HTR-8/SVneo (cell line): ENCODE measurements around the gene HMCN2.
"Not testable (repeated sequence)": the region's sequence is repeated elsewhere in the genome, so short reads cannot be mapped to it uniquely, and the experiment has no call there.

Experiments
- DNase-seq: peaks from one replicate; pipeline ENCODE4 v3.0.0; 2011; ENCODE audit warnings: low spot score, mixed read lengths; ENCODE audit not compliant: insufficient read length
- FAIRE-seq: peaks from 2 replicates; lab custom pipeline; 2011; peaks lifted over from hg19 to GRCh38; lab: Jason Lieb, UNC

Gene HMCN2

GRCh38 chr9:130262061-130262745 is 3.4 kb upstream of the HMCN2 start:
- FAIRE-seq (no peak), DNase-seq (no peak)

- DNase-seq (no peak), FAIRE-seq (no peak)
These were observed 2.8 kb upstream of the HMCN2 start for GRCh38 chr9:130262771-130263170.

GRCh38 chr9:130263601-130264413 is 1.8 kb upstream of the HMCN2 start:
- DNase-seq (no peak), FAIRE-seq (no peak)

GRCh38 chr9:130264414-130265350 is 878 bp upstream of the HMCN2 start:
- FAIRE-seq (no peak), DNase-seq (no peak)

- DNase-seq (no peak), FAIRE-seq (no peak)
These were observed 907 bp downstream of the HMCN2 start for GRCh38 chr9:130266236-130267098.

GRCh38 chr9:130267930-130268329 is 2.4 kb downstream of the HMCN2 start:
- DNase-seq, result no peak
- FAIRE-seq, result no peak

- FAIRE-seq, result no peak
These were observed 3.1 kb downstream of the HMCN2 start for GRCh38 chr9:130268521-130269211.

GRCh38 chr9:130271473-130271872 is 5.9 kb downstream of the HMCN2 start:
- no peak for DNase-seq

More at GRCh38 chr9:130268521-130269211, 3.1 kb downstream of the HMCN2 start:
- no peak for DNase-seq

GRCh38 chr9:130275156-130275555 is 9.6 kb downstream of the HMCN2 start:
- no peak for FAIRE-seq
- no peak for DNase-seq

More at GRCh38 chr9:130271473-130271872, 5.9 kb downstream of the HMCN2 start:
- FAIRE-seq, result no peak

- peak; percentile 68 for DNase-seq
- no peak for FAIRE-seq
These were observed 10.6 kb downstream of the HMCN2 start for GRCh38 chr9:130276121-130276520.

GRCh38 chr9:130276955-130277354 is 11.4 kb downstream of the HMCN2 start:
- no peak for DNase-seq
- no peak for FAIRE-seq

GRCh38 chr9:130277525-130277924 is 12.0 kb downstream of the HMCN2 start:
- DNase-seq, result not testable (repeated sequence)
- FAIRE-seq, result peak; percentile 98

GRCh38 chr9:130283539-130284248 is 18.1 kb downstream of the HMCN2 start:
- DNase-seq (no peak), FAIRE-seq (no peak)

- FAIRE-seq, result no peak
- DNase-seq, result no peak
These were observed 18.7 kb downstream of the HMCN2 start for GRCh38 chr9:130284249-130284625.

- DNase-seq (no peak), FAIRE-seq (no peak)
These were observed 19.1 kb downstream of the HMCN2 start for GRCh38 chr9:130284690-130285089.

- no peak for FAIRE-seq
These were observed 19.7 kb downstream of the HMCN2 start for GRCh38 chr9:130285271-130285670.

GRCh38 chr9:130286072-130286770 is 20.7 kb downstream of the HMCN2 start:
- DNase-seq, result no peak
- no peak for FAIRE-seq

More at GRCh38 chr9:130285271-130285670, 19.7 kb downstream of the HMCN2 start:
- no peak for DNase-seq
